ENCODE measurements around the gene SDSL.

GRCh38 chr12:113396828-113397496, 25.2 kb upstream of the SDSL start:
- no peak for TF ChIP-seq CTCF (IDR thresholded peaks at IDR 0.05)
- no peak for TF ChIP-seq POLR2A (IDR thresholded peaks at IDR 0.05)
